PFSK-1 (cell line): ENCODE measurements around the gene C13orf46.

Experiments
- FOXP2 ChIP-seq: optimal IDR thresholded peaks from 2 replicates; pipeline ENCODE3; 2011; ENCODE audit warnings: borderline replicate concordance, control low read depth, inconsistent platforms; ENCODE audit not compliant: insufficient read depth; ENCODE audit errors: extremely low read length, extremely low read depth
- POLR2AphosphoS5 ChIP-seq: IDR thresholded peaks from 2 replicates; pipeline ENCODE4 v1.6.1; 2012; ENCODE audit warnings: low read depth, mild to moderate bottlenecking, control low read depth, low read length, moderate library complexity
- SIN3A ChIP-seq: IDR thresholded peaks from 2 replicates; pipeline ENCODE4 v1.6.1; 2012; ENCODE audit warnings: mild to moderate bottlenecking, low read length, moderate library complexity, borderline replicate concordance; ENCODE audit not compliant: insufficient read depth
- TAF1 ChIP-seq: IDR thresholded peaks from 2 replicates; pipeline ENCODE4 v1.6.1; 2012; ENCODE audit warnings: low read length, control low read depth, borderline replicate concordance; ENCODE audit not compliant: insufficient read depth
- TF ChIP-seq, protein P1 (sequence below), 2 experiments: IDR thresholded peaks; 2 replicates each; pipeline versions ENCODE4 v1.6.1 to v1.8.0; 2011 to 2012; ENCODE audit warnings: low read depth in 2 of 2, low read length in 2 of 2, control low read depth in 1 of 2, inconsistent platforms in 1 of 2, mild to moderate bottlenecking in 1 of 2, moderate library complexity in 1 of 2; ENCODE audit not compliant: insufficient read depth in 1 of 2

The C13orf46 gene

GRCh38 chr13:113980489-113981064, 6.7 kb upstream of the C13orf46 start:
- TF ChIP-seq TAF1 (no peak), SIN3A (no peak), FOXP2 (no peak), POLR2AphosphoS5 (no peak)

DNA sequence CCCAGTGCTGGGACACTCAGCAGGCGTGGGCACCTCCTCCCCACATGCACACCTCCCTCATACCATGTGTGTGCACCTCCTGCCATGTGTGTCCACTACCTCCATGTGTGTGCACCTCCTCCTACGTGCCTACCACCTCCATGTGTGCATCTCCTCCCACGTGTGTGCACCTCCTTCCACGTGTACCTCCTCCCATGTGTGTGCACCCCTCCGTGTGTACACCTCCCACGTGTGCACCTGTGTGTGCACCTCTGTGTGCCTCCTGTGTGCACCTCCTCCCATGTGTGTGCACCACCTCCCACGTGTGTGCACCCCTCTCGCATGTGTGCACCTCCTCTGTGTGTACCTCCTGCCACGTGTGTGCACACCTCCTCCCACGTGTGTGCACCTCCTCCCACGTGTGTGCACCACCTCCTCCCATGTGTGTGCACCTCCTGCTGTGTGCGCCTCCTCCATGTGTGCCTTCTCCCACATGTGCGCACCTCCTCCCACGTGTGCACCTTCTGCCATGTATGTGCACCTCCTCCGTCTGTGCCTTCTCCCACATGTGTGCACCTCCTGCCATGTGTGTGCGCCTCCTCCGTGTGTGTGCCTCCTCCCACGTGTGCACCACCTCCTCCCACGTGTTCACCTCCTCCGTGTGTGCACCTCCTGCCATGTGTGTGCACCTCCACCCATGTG, 6.1 kb upstream of the C13orf46 start:
- TF ChIP-seq, protein P1, sequence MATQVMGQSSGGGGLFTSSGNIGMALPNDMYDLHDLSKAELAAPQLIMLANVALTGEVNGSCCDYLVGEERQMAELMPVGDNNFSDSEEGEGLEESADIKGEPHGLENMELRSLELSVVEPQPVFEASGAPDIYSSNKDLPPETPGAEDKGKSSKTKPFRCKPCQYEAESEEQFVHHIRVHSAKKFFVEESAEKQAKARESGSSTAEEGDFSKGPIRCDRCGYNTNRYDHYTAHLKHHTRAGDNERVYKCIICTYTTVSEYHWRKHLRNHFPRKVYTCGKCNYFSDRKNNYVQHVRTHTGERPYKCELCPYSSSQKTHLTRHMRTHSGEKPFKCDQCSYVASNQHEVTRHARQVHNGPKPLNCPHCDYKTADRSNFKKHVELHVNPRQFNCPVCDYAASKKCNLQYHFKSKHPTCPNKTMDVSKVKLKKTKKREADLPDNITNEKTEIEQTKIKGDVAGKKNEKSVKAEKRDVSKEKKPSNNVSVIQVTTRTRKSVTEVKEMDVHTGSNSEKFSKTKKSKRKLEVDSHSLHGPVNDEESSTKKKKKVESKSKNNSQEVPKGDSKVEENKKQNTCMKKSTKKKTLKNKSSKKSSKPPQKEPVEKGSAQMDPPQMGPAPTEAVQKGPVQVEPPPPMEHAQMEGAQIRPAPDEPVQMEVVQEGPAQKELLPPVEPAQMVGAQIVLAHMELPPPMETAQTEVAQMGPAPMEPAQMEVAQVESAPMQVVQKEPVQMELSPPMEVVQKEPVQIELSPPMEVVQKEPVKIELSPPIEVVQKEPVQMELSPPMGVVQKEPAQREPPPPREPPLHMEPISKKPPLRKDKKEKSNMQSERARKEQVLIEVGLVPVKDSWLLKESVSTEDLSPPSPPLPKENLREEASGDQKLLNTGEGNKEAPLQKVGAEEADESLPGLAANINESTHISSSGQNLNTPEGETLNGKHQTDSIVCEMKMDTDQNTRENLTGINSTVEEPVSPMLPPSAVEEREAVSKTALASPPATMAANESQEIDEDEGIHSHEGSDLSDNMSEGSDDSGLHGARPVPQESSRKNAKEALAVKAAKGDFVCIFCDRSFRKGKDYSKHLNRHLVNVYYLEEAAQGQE (IDR thresholded peaks at IDR 0.05; ENCODE audit: insufficient read depth in 1 of 2, low read depth in 2 of 2, low read length in 2 of 2): no peak
- TF ChIP-seq TAF1 (no peak), POLR2AphosphoS5 (no peak), SIN3A (no peak), FOXP2 (no peak)

DNA sequence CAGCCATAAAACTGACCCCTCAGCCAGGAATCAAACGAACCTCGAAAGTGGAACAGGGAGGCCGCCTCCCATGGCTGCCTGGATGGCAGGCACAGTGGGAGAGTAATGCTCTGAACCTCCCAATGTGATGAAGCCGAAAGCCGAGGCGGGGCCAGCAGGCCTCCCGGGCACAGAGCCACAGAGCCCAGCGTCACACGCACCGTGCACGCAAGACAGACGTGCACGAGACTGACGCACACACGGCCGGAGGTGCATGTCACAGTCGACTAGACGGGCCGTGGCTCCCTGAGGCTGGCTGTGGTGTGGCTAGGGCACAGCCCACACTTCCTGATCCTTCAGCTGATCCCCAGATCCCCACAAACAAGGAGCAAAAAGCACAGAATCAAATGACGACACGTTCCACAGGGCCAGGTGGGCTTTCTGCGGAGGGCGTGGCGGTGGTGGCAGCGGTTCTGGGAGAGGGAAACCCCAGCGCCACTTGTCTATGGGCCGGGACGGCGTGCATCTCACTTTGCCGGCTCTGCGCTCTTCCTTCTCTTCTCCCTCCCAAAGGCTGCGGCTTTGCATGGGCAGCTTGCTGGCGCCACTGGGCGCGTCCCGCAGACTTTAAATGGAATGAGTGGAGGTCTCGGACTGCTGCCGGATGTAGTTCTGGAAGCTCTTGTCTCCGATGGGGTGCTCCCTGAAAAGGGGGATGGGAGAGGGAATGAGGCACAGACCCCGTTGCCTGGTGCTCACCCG, 5.0 kb upstream of the C13orf46 start:
- no peak for TF ChIP-seq SIN3A
- TF ChIP-seq, protein P1 (IDR thresholded peaks at IDR 0.05; ENCODE audit: insufficient read depth in 1 of 2, low read depth in 2 of 2, low read length in 2 of 2): no peak
- TF ChIP-seq FOXP2: no peak
- TF ChIP-seq TAF1: no peak
- no peak for TF ChIP-seq POLR2AphosphoS5

DNA sequence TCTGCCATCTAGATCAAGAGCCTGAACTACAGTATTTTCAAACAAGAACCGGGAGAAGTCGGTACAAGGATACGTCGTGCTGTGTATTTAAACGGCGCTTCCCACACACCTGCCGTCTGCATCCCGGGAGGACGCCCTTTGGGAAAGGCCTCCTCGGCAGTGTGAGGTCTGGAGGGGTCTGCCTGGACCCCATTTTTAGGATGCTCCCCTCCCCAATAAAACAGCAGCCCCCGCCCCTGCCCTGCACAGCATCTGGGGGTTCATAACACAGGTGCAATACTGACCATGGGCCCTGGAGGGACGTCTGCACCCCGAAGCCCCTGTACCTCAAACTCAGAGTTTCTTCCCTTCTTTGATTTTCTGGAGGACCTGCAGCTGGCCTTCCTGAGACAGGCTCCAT, 4.1 kb upstream of the C13orf46 start:
- TF ChIP-seq, protein P1 (IDR thresholded peaks at IDR 0.05; ENCODE audit: insufficient read depth in 1 of 2, low read depth in 2 of 2, low read length in 2 of 2): no peak
- TF ChIP-seq FOXP2: no peak
- no peak for TF ChIP-seq TAF1
- no peak for TF ChIP-seq SIN3A
- no peak for TF ChIP-seq POLR2AphosphoS5

DNA sequence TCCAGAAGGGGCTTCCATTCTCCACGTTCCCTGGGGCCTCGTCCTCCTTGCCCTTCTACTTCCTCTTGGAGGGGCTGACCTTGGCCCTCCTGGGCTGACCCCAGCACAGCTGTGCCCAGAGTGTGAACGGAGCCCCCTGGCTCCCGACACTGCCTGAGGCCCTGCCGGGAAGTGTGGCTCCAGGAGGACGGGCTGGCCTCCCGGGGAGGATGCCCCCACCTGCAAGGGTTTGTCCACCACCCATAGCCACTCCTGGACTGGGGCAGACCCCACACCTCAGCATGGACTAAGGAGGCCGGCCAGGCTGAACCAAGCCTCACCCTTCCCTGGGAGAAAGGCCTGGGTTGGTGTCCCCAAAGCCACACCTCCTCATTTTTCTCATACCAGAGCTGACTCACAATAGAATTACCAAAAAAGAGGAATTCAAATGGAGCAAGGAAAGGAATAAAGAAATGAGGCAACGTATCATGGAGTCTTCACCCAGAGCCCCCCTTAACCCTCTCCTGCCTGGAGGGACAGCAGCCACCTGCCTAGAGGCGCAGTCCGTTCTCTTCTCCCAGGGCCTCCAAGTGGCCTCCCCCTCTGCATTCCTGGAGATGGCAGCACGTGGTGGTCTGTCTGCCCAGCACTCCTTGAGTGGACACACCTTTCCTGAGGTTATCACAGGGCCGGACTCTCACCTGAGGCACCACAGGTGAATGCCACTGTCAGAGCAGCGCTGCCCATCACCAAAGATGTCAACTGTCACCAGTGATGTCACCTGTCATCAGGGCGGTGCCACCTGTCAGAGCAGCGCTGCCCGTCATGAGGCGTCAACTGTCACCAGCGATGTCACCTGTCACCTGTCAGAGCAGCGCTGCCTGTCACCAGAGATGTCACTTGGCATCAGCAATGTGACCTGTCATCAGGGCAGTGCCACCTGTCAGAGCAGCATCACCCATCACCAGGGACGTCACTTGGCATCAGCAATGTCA, 3.1 kb upstream of the C13orf46 start:
- TF ChIP-seq SIN3A: no peak
- no peak for TF ChIP-seq POLR2AphosphoS5
- TF ChIP-seq TAF1: no peak
- no peak for TF ChIP-seq FOXP2
- TF ChIP-seq, protein P1 (IDR thresholded peaks at IDR 0.05; ENCODE audit: insufficient read depth in 1 of 2, low read depth in 2 of 2, low read length in 2 of 2): no peak
